SK-N-SH treated with all-trans-retinoic acid at 6 μM for 48 hours (cell line): ENCODE results near the gene MDGA2.
"Not testable (repeated sequence)": the region's sequence is repeated elsewhere in the genome, so short reads cannot be mapped to it uniquely, and the experiment has no call there.

Source experiments
- ATAC-seq: fragments of 200-7000 bp; cut with Tn5 transposase; 3 replicates; pipeline ENCODE4 v1.9.1; 2020; ENCODE audit warnings: mild to moderate bottlenecking, moderate library complexity
- ARNTL ChIP-seq: fragments of 450-650 bp; formaldehyde crosslinking; IDR thresholded peaks from 2 replicates; pipeline ENCODE4 v1.5.0; 2020; ENCODE audit warnings: low read depth, mild to moderate bottlenecking, moderate library complexity, borderline replicate concordance
- BACH2 ChIP-seq: fragments of 250-450 bp; sonication (Bioruptor Pico); IDR thresholded peaks from 2 replicates; pipeline ENCODE4 v1.9.0; 2021; ENCODE audit warnings: mild to moderate bottlenecking, borderline replicate concordance
- CSDC2 ChIP-seq: fragments of 250-450 bp; sonication (Bioruptor Pico); IDR thresholded peaks from 2 replicates; pipeline ENCODE4 v1.5.0; 2020; ENCODE audit warnings: mild to moderate bottlenecking, moderate library complexity
- ESRRG ChIP-seq: fragments of 250-450 bp; sonication (Bioruptor Pico); IDR thresholded peaks from 2 replicates; pipeline ENCODE4 v1.6.1; 2021; ENCODE audit warnings: mild to moderate bottlenecking
- GLIS3 ChIP-seq: fragments of 250-450 bp; sonication (Bioruptor Pico); IDR thresholded peaks from 2 replicates; pipeline ENCODE4 v1.5.0; 2020; ENCODE audit warnings: mild to moderate bottlenecking, moderate library complexity
- ISL1 ChIP-seq: fragments of 250-450 bp; sonication (Bioruptor Pico); IDR thresholded peaks from 2 replicates; pipeline ENCODE4 v2.1.2; 2022; ENCODE audit warnings: mild to moderate bottlenecking, moderate library complexity
- OSR1 ChIP-seq: fragments of 250-450 bp; sonication (Bioruptor Pico); IDR thresholded peaks from 2 replicates; pipeline ENCODE4 v1.8.0; 2022; ENCODE audit warnings: moderate library complexity, mild to moderate bottlenecking, inconsistent platforms
- PPARA ChIP-seq: fragments of 250-450 bp; sonication (Bioruptor Pico); IDR thresholded peaks from 2 replicates; pipeline ENCODE4 v1.5.0; 2020; ENCODE audit warnings: mild to moderate bottlenecking, borderline replicate concordance
- RARB ChIP-seq: fragments of 250-450 bp; sonication (Bioruptor Pico); IDR thresholded peaks from 2 replicates; pipeline ENCODE4 v1.8.0; 2021; ENCODE audit warnings: mild to moderate bottlenecking, moderate library complexity
- SNAI2 ChIP-seq: fragments of 250-450 bp; sonication (Bioruptor Pico); IDR thresholded peaks from 2 replicates; pipeline ENCODE4 v1.5.0; 2020; ENCODE audit warnings: mild to moderate bottlenecking, moderate library complexity
- TCF4 ChIP-seq: fragments of 250-450 bp; sonication (Bioruptor Pico); IDR thresholded peaks from 2 replicates; pipeline ENCODE4 v1.8.0; 2021; ENCODE audit warnings: mild to moderate bottlenecking, moderate library complexity, borderline replicate concordance
- TOX ChIP-seq: fragments of 250-450 bp; sonication (Bioruptor Pico); IDR thresholded peaks from 2 replicates; pipeline ENCODE4 v1.8.0; 2021; ENCODE audit warnings: mild to moderate bottlenecking, moderate library complexity, borderline replicate concordance
- ZC3H10 ChIP-seq: fragments of 250-450 bp; sonication (Bioruptor Pico); IDR thresholded peaks from 2 replicates; pipeline ENCODE4 v1.5.1; 2021; ENCODE audit warnings: mild to moderate bottlenecking, moderate library complexity
- ZFP3 ChIP-seq: fragments of 250-450 bp; sonication (Bioruptor Pico); IDR thresholded peaks from 2 replicates; pipeline ENCODE4 v1.5.0; 2020; ENCODE audit warnings: mild to moderate bottlenecking, moderate library complexity
- ZFP30 ChIP-seq: fragments of 450-650 bp; formaldehyde crosslinking; IDR thresholded peaks from 2 replicates; pipeline ENCODE4 v1.5.0; 2022; ENCODE audit warnings: mild to moderate bottlenecking, moderate library complexity
- ZNF565 ChIP-seq: fragments of 450-650 bp; formaldehyde crosslinking; conservative IDR thresholded peaks from 2 replicates; pipeline ENCODE4 v1.5.0; 2020; ENCODE audit warnings: low read depth, mild to moderate bottlenecking, moderate library complexity
- ZNF70 ChIP-seq: fragments of 450-650 bp; formaldehyde crosslinking; IDR thresholded peaks from 2 replicates; pipeline ENCODE4 v1.5.0; 2020; ENCODE audit warnings: mild to moderate bottlenecking, moderate library complexity
- ZNF8 ChIP-seq: fragments of 450-650 bp; formaldehyde crosslinking; IDR thresholded peaks from 2 replicates; pipeline ENCODE4 v1.5.0; 2020; ENCODE audit warnings: mild to moderate bottlenecking, moderate library complexity
- TF ChIP-seq, protein P1 (sequence below): fragments of 250-450 bp; sonication (Bioruptor Pico); IDR thresholded peaks from 2 replicates; pipeline ENCODE4 v1.5.1; 2021; ENCODE audit warnings: mild to moderate bottlenecking, moderate library complexity
- TF ChIP-seq, protein P2 (sequence below): fragments of 250-450 bp; sonication (Bioruptor Pico); IDR thresholded peaks from 2 replicates; pipeline ENCODE4 v1.8.0; 2021; ENCODE audit warnings: low read depth, mild to moderate bottlenecking, moderate library complexity, borderline replicate concordance
- TF ChIP-seq, protein P3 (sequence below): fragments of 250-450 bp; sonication (Bioruptor Pico); IDR thresholded peaks from 2 replicates; pipeline ENCODE4 v1.5.1; 2020; ENCODE audit warnings: low read depth, mild to moderate bottlenecking, moderate library complexity
- TF ChIP-seq, protein P4 (sequence below): fragments of 250-450 bp; sonication (Bioruptor Pico); IDR thresholded peaks from 2 replicates; pipeline ENCODE4 v1.8.0; 2020; ENCODE audit warnings: mild to moderate bottlenecking, moderate library complexity, borderline replicate concordance

Gene MDGA2

DNA sequence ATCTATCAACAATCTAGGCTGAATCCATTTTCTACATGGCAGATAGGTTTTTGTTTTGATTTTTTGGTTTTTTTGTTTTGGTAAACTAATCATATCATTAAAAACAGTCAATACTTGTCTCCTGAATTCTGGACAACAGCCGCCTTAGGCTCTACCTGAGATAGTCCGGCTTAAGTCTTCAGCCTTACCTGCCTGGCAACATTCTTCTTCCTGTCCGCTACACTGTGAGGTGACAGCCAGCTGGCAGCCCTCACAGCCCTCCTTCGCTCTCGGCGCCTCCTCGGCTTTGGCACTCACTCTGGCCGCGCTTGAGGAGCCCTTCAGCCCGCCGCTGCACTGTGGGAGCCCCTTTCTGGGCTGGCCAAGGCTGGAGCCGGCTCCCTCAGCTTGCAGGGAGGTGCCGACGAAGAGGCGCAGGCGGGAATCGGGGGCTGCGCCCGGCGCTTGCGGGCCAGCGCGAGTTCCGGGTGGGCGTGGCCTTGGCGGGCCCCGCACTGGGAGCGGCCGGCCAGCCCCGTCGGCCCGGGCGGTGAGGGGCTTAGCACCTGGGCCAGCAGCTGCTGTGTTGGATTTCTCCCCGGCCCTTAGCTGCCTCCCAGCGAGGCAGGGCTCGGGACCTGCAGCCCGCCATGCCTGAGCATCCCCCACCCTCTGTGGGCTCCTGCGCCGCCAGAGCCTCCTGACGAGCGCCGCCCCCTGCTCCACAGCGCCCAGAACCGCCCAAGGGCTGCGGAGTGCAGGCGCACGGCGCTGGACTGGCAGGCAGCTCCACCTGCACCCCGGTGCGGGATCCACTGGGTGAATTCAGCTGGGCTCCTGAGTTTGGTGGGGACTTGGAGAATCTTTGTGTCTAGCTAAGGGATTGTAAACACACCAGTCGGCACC lies 49.0 kb downstream of the MDGA2 start (continued):
- no peak for TF ChIP-seq GLIS3
- TF ChIP-seq, protein P1, sequence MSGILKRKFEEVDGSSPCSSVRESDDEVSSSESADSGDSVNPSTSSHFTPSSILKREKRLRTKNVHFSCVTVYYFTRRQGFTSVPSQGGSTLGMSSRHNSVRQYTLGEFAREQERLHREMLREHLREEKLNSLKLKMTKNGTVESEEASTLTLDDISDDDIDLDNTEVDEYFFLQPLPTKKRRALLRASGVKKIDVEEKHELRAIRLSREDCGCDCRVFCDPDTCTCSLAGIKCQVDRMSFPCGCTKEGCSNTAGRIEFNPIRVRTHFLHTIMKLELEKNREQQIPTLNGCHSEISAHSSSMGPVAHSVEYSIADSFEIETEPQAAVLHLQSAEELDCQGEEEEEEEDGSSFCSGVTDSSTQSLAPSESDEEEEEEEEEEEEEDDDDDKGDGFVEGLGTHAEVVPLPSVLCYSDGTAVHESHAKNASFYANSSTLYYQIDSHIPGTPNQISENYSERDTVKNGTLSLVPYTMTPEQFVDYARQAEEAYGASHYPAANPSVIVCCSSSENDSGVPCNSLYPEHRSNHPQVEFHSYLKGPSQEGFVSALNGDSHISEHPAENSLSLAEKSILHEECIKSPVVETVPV (CRISPR knock-in tag) = no peak
- no peak for TF ChIP-seq ISL1 (CRISPR knock-in tag)

DNA sequence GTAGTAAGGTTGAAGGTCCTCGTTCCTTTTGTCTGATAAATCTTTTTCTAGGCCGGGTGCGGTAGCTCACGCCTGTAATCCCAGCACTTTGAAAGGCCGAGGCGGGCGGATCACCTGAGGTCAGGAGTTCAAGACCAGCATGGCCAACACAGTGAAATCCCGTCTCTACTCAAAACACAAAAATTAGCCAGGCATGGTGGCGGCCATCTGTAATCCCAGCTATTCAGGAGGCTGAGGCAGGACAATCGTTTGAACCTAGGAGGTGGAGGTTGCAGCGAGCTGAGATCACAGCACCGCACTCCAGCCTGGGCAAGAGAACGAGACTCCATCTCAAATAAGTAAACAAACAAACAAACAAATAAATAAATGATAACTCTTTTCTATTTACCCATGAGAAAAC lies 51.3 kb downstream of the MDGA2 start:
- ATAC-seq = not testable (repeated sequence)

DNA sequence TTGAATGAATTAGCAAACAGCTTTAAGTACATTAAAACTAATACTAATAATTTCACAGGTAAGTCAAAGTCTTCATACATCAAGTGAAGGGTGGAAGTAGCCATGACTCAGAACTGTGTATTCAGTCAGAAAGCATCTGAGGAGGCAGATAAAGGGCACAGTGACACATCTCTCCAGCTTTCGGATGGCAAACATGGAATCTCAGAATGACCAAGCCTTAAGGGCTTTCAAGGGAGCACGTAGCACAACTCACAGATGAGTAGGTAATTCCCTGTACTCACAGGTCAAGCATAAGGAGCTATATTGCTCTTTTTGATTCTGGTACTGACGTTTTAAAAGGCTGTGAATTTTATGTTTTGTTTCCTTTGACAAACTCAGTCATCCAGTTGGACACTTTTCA lies 56.0 kb downstream of the MDGA2 start:
- TF ChIP-seq ISL1 (CRISPR knock-in tag) (no peak), OSR1 (CRISPR knock-in tag) (no peak), ZNF70 (CRISPR knock-in tag) (no peak), TCF4 (CRISPR knock-in tag) (no peak), ZNF565 (no peak), ZFP3 (CRISPR knock-in tag) (no peak), SNAI2 (CRISPR knock-in tag) (no peak), ZFP30 (no peak), GLIS3 (no peak), RARB (CRISPR knock-in tag) (no peak), CSDC2 (CRISPR knock-in tag) (no peak), ARNTL (no peak), PPARA (CRISPR knock-in tag) (no peak)
- TF ChIP-seq, protein P2, sequence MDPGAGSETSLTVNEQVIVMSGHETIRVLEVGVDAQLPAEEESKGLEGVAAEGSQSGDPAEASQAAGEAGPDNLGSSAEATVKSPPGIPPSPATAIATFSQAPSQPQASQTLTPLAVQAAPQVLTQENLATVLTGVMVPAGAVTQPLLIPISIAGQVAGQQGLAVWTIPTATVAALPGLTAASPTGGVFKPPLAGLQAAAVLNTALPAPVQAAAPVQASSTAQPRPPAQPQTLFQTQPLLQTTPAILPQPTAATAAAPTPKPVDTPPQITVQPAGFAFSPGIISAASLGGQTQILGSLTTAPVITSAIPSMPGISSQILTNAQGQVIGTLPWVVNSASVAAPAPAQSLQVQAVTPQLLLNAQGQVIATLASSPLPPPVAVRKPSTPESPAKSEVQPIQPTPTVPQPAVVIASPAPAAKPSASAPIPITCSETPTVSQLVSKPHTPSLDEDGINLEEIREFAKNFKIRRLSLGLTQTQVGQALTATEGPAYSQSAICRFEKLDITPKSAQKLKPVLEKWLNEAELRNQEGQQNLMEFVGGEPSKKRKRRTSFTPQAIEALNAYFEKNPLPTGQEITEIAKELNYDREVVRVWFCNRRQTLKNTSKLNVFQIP (CRISPR knock-in tag) = no peak
- TF ChIP-seq, protein P1 (CRISPR knock-in tag) = no peak
- TF ChIP-seq, protein P3, sequence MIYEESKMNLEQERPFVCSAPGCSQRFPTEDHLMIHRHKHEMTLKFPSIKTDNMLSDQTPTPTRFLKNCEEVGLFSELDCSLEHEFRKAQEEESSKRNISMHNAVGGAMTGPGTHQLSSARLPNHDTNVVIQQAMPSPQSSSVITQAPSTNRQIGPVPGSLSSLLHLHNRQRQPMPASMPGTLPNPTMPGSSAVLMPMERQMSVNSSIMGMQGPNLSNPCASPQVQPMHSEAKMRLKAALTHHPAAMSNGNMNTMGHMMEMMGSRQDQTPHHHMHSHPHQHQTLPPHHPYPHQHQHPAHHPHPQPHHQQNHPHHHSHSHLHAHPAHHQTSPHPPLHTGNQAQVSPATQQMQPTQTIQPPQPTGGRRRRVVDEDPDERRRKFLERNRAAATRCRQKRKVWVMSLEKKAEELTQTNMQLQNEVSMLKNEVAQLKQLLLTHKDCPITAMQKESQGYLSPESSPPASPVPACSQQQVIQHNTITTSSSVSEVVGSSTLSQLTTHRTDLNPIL (CRISPR knock-in tag) = no peak
- TF ChIP-seq, protein P4, sequence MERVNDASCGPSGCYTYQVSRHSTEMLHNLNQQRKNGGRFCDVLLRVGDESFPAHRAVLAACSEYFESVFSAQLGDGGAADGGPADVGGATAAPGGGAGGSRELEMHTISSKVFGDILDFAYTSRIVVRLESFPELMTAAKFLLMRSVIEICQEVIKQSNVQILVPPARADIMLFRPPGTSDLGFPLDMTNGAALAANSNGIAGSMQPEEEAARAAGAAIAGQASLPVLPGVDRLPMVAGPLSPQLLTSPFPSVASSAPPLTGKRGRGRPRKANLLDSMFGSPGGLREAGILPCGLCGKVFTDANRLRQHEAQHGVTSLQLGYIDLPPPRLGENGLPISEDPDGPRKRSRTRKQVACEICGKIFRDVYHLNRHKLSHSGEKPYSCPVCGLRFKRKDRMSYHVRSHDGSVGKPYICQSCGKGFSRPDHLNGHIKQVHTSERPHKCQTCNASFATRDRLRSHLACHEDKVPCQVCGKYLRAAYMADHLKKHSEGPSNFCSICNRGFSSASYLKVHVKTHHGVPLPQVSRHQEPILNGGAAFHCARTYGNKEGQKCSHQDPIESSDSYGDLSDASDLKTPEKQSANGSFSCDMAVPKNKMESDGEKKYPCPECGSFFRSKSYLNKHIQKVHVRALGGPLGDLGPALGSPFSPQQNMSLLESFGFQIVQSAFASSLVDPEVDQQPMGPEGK (CRISPR knock-in tag) = no peak
- ATAC-seq = no peak

DNA sequence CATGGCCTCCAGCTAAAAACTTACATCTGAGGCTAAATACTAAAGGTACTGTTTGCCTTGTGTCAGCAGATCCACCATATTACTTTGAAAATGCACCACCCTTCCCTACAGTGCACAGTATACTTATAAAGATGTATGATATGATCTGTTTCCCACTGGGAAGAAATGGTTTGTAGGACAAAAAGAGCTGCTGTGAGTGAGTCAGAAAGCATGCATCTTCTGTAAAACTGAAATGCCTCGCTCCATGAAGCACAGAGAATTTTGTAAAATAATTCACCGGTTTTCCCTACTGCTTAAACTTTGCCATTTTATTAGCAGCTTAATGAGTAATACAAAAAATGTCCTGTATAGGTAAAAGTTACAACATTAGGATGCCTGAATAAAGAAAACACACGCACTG lies 68.8 kb downstream of the MDGA2 start:
- ATAC-seq = no peak
- no peak for TF ChIP-seq TOX (CRISPR knock-in tag)

DNA sequence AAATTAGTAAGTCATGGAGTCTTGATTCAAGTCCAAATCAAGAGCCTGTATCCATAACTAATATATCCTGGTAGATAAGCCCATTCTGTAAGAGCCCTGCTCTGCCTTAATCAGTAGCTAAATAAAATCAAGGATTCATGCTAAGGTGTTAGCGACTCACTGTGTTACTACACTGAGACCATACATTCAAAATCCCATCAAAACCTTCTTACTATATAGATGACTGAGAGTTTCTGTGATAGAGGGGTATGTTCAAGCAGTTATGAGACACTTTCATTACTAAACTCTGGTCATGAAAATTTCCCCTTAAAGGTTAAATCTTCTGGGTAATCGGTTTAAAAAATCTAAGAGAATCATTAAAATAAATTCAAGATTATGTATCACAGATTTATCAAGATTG lies 78.5 kb downstream of the MDGA2 start:
- TF ChIP-seq BACH2 (CRISPR knock-in tag) (no peak), GLIS3 (no peak), TCF4 (CRISPR knock-in tag) (no peak), ZC3H10 (no peak), ZNF8 (CRISPR knock-in tag) (no peak), ESRRG (CRISPR knock-in tag) (no peak), ZNF70 (CRISPR knock-in tag) (no peak), ZFP30 (no peak), ISL1 (CRISPR knock-in tag) (no peak), ARNTL (no peak), CSDC2 (CRISPR knock-in tag) (no peak), OSR1 (CRISPR knock-in tag) (no peak), SNAI2 (CRISPR knock-in tag) (no peak), PPARA (CRISPR knock-in tag) (no peak)
- TF ChIP-seq, protein P1 (CRISPR knock-in tag) = no peak
- TF ChIP-seq, protein P2 (CRISPR knock-in tag) = no peak
- no peak for ATAC-seq
